ENCODE data around the gene PAPPA. TPM values are rescaled to one million over a fixed set of nuclear protein-coding genes. Genes with fewer than 3 reads are reported as not detected.

The PAPPA gene
- total RNA-seq, 1 donor from 2014 or later = 1.3 TPM

- FAIRE-seq = peak; percentile 85
- TF ChIP-seq CTCF (IDR thresholded peaks at IDR 0.05; ENCODE audit: insufficient read depth, low read length, severe bottlenecking) = no peak
- no peak for DNase-seq (ENCODE audit: low read depth)
Observed at GRCh38 chr9:116358251-116358650, 204.7 kb downstream of the PAPPA start.

GRCh38 chr9:116360016-116360415 is 206.4 kb downstream of the PAPPA start:
- TF ChIP-seq CTCF (IDR thresholded peaks at IDR 0.05; ENCODE audit: insufficient read depth, low read length, severe bottlenecking) = no peak
- Histone ChIP-seq H3K36me3 (ENCODE audit: control insufficient read depth, insufficient read depth, low read length) (no peaks in the 10 kb centered on the region), H3K27me3 (ENCODE audit: control insufficient read depth, insufficient read depth, low read length) (no peaks in the 10 kb centered on the region), H3K4me3 (ENCODE audit: low read depth, low read length) (no peak overlapping the region)
- FAIRE-seq (no peak), DNase-seq (ENCODE audit: low read depth) (no peak)

More at GRCh38 chr9:116358251-116358650, 204.7 kb downstream of the PAPPA start:
- Histone ChIP-seq H3K4me3 (ENCODE audit: low read depth, low read length) (no peak overlapping the region), H3K36me3 (ENCODE audit: control insufficient read depth, insufficient read depth, low read length) (no peaks in the 10 kb centered on the region), H3K27me3 (ENCODE audit: control insufficient read depth, insufficient read depth, low read length) (no peaks in the 10 kb centered on the region)

GRCh38 chr9:116360989-116361388 is 207.4 kb downstream of the PAPPA start:
- no peak for FAIRE-seq
- H3K27me3 ChIP-seq (ENCODE audit: control insufficient read depth, insufficient read depth, low read length) = no peaks in the 10 kb centered on the region
- H3K36me3 ChIP-seq (ENCODE audit: control insufficient read depth, insufficient read depth, low read length) = no peaks in the 10 kb centered on the region
- DNase-seq (ENCODE audit: low read depth) = no peak
- TF ChIP-seq CTCF (IDR thresholded peaks at IDR 0.05; ENCODE audit: insufficient read depth, low read length, severe bottlenecking) = no peak
- H3K4me3 ChIP-seq (ENCODE audit: low read depth, low read length) = no peak overlapping the region

GRCh38 chr9:116361547-116361946 is 208.0 kb downstream of the PAPPA start:
- H3K36me3 ChIP-seq (ENCODE audit: control insufficient read depth, insufficient read depth, low read length) = no peaks in the 10 kb centered on the region
- FAIRE-seq = no peak
- DNase-seq (ENCODE audit: low read depth) = no peak
- H3K27me3 ChIP-seq (ENCODE audit: control insufficient read depth, insufficient read depth, low read length) = no peaks in the 10 kb centered on the region
- TF ChIP-seq CTCF (IDR thresholded peaks at IDR 0.05; ENCODE audit: insufficient read depth, low read length, severe bottlenecking) = no peak
- H3K4me3 ChIP-seq (ENCODE audit: low read depth, low read length) = no peak overlapping the region

GRCh38 chr9:116362493-116362892 is 208.9 kb downstream of the PAPPA start:
- Histone ChIP-seq H3K4me3 (ENCODE audit: low read depth, low read length) (no peak overlapping the region), H3K27me3 (ENCODE audit: control insufficient read depth, insufficient read depth, low read length) (no peaks in the 10 kb centered on the region), H3K36me3 (ENCODE audit: control insufficient read depth, insufficient read depth, low read length) (no peaks in the 10 kb centered on the region)
- FAIRE-seq (no peak), DNase-seq (ENCODE audit: low read depth) (no peak)
- TF ChIP-seq CTCF (IDR thresholded peaks at IDR 0.05; ENCODE audit: insufficient read depth, low read length, severe bottlenecking) = no peak

GRCh38 chr9:116365056-116365471 is 211.5 kb downstream of the PAPPA start:
- no peak overlapping the region for H3K4me3 ChIP-seq (ENCODE audit: low read depth, low read length)
- DNase-seq (ENCODE audit: low read depth) (peak; percentile 56), FAIRE-seq (no peak)
- peak; percentile 16 for TF ChIP-seq CTCF (IDR thresholded peaks at IDR 0.05; ENCODE audit: insufficient read depth, low read length, severe bottlenecking)
- no peaks in the 10 kb centered on the region for H3K27me3 ChIP-seq (ENCODE audit: control insufficient read depth, insufficient read depth, low read length)
- H3K36me3 ChIP-seq (ENCODE audit: control insufficient read depth, insufficient read depth, low read length) = no peaks in the 10 kb centered on the region
